PC-3 (cell line): ENCODE measurements around the gene RIPOR2. TPM values are rescaled to one million over a fixed set of nuclear protein-coding genes. Genes with fewer than 3 reads are reported as not detected.
"Not testable (repeated sequence)": the region's sequence is repeated elsewhere in the genome, so short reads cannot be mapped to it uniquely, and the experiment has no call there.

Experiments
- ATAC-seq: fragments of 200-7000 bp; cut with Tn5 transposase; 2 replicates; pipeline ENCODE4 v1.9.1; 2020; ENCODE audit warnings: mild to moderate bottlenecking, moderate library complexity
- BruUV-seq: library from RNA; stranded (reverse); fragments of 400-500 nt; replicated peaks from 2 replicates; lab custom pipeline; 2021; lab: Mats Ljungman, UMichigan
- CTCF ChIA-PET: fragments of 300-600 bp; sonication (Branson Sonifier 250); formaldehyde crosslinking; loops from one replicate; lab custom pipeline; 2022; ENCODE audit warnings: antibody characterized with exemption; lab: Charles Lee
- POLR2A ChIA-PET: fragments of 300-600 bp; sonication (Branson Sonifier 250); formaldehyde crosslinking; loops from one replicate; lab custom pipeline; 2022; ENCODE audit warnings: antibody characterized with exemption; ENCODE audit not compliant: unreplicated experiment; lab: Charles Lee
- DNase-seq: peaks from one replicate; pipeline ENCODE4 v3.0.0-alpha.2; 2015
- H2AFZ ChIP-seq: fragments of 300-600 bp; sonication (generic); 2 replicates; pipeline ENCODE4 v1.6.0; 2016; ENCODE audit warnings: antibody characterized with exemption, low read length
- H3F3A ChIP-seq: fragments of 300-600 bp; sonication (generic); one replicate; pipeline ENCODE4 v1.6.0; 2017; ENCODE audit warnings: antibody characterized with exemption, low read length, control low read depth, mild to moderate bottlenecking; ENCODE audit not compliant: unreplicated experiment
- H3K27ac ChIP-seq: fragments of 300-600 bp; sonication (generic); 2 replicates; pipeline ENCODE4 v1.5.1; 2016; ENCODE audit warnings: mild to moderate bottlenecking, low read length
- H3K27me3 ChIP-seq: fragments of 300-600 bp; sonication (generic); 2 replicates; pipeline ENCODE4 v1.6.1; 2016; ENCODE audit warnings: low read length, mixed read lengths
- H3K36me3 ChIP-seq: fragments of 300-600 bp; sonication (generic); 2 replicates; pipeline ENCODE4 v1.6.1; 2016; ENCODE audit warnings: low read depth, mixed run types, low read length, mixed read lengths
- H3K4me1 ChIP-seq: fragments of 300-600 bp; sonication (generic); 2 replicates; pipeline ENCODE4 v1.5.1; 2016; ENCODE audit warnings: low read length; ENCODE audit not compliant: insufficient read depth
- H3K4me2 ChIP-seq: fragments of 300-600 bp; sonication (generic); 2 replicates; pipeline ENCODE4 v1.6.0; 2016; ENCODE audit warnings: low read length
- H3K4me3 ChIP-seq: fragments of 300-600 bp; sonication (generic); 2 replicates; pipeline ENCODE4 v1.5.1; 2016; ENCODE audit warnings: mild to moderate bottlenecking, low read length, mixed read lengths
- H3K79me2 ChIP-seq: fragments of 300-600 bp; sonication (generic); 2 replicates; pipeline ENCODE4 v1.6.1; 2017; ENCODE audit warnings: low read length, mixed read lengths
- H3K9ac ChIP-seq: fragments of 300-600 bp; sonication (generic); 2 replicates; pipeline ENCODE4 v1.6.0; 2016; ENCODE audit warnings: mild to moderate bottlenecking, low read length
- H3K9me2 ChIP-seq: fragments of 300-600 bp; sonication (generic); replicated peaks from 2 replicates; pipeline ENCODE4 v1.6.1; 2016; ENCODE audit warnings: mixed run types, low read length, mixed read lengths
- H3K9me3 ChIP-seq: fragments of 300-600 bp; sonication (generic); 2 replicates; pipeline ENCODE4 v1.6.1; 2016; ENCODE audit warnings: low read length, mixed read lengths
- H4K20me1 ChIP-seq: fragments of 300-600 bp; sonication (generic); 2 replicates; pipeline ENCODE4 v1.6.1; 2016; ENCODE audit warnings: low read length, mixed read lengths
- CTCF ChIP-seq: fragments of 300-600 bp; sonication (generic); conservative IDR thresholded peaks from 2 replicates; pipeline ENCODE4 v1.5.1; 2017; ENCODE audit warnings: antibody characterized with exemption, low read depth, mild to moderate bottlenecking, low read length
- EZH2 ChIP-seq: fragments of 300-600 bp; sonication (generic); IDR thresholded peaks from one replicate; pipeline ENCODE4 v1.6.1; 2017; ENCODE audit warnings: antibody characterized with exemption, mild to moderate bottlenecking, low read length; ENCODE audit not compliant: unreplicated experiment
- EZH2phosphoT487 ChIP-seq: fragments of 300-600 bp; sonication (generic); IDR thresholded peaks from 2 replicates; pipeline ENCODE4 v1.6.1; 2018; ENCODE audit warnings: mild to moderate bottlenecking, antibody characterized with exemption, low read length, borderline replicate concordance
- intact Hi-C: fragments of 100-400 bp; cut with micrococcal nuclease; formaldehyde crosslinking; loops from 2 replicates; pipeline ENCODE4 v1.9.0; 2023
- total RNA-seq: library from RNA; depleted of rRNA; stranded (reverse); fragments of >200 nt; gene quantifications from 2 replicates; pipeline ENCODE4 v1.2.3, GENCODE V29; 2014

The RIPOR2 gene
- total RNA-seq, 1 experiment from 2014 or later: 0.44 TPM

DNA sequence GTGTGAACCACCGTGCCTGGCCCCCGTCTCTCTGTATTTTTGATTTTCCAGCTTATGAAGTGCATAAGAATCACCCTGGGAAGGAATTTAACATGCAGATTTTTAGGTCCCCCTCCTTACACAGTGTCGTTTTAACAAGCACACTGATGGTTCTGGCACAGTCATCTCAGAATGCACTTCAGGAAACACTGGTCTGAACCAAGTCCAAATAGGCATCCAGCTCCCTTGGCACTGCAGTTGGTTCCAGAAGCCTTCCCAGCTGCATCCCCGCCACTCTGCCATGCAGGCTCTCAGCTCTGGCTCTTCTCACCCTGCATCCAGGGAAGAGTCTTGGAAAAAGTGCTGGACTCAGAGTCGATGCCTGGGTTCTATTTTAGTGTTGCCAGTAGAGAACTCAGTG, 20.1 kb downstream of the RIPOR2 start:
- TF ChIP-seq EZH2phosphoT487: no peak
- TF ChIP-seq EZH2: no peak
- TF ChIP-seq CTCF: no peak
- H3K4me3 ChIP-seq: no peak overlapping the region
- no peak overlapping the region for H3K4me2 ChIP-seq
- H3K4me1 ChIP-seq: peaks cover 6% of the 10 kb centered on the region
- no peak overlapping the region for H3K27ac ChIP-seq
- H3K9me3 ChIP-seq: no peaks in the 10 kb centered on the region
- intact Hi-C loops: no loop called here
- H3K9ac ChIP-seq: no peak overlapping the region
- ChIA-PET CTCF (no interaction called here), POLR2A (no interaction called here)
- no peaks in the 10 kb centered on the region for H3K36me3 ChIP-seq
- H3K79me2 ChIP-seq: no peaks in the 10 kb centered on the region
- H3F3A ChIP-seq: no peaks in the 10 kb centered on the region
- ATAC-seq (no peak), DNase-seq (no peak)
- no TSS peak for BruUV-seq
- no peaks in the 10 kb centered on the region for H3K9me2 ChIP-seq
- H4K20me1 ChIP-seq: no peaks in the 10 kb centered on the region
- no peak overlapping the region for H2AFZ ChIP-seq
- H3K27me3 ChIP-seq: peaks cover 12% of the 10 kb centered on the region; the same call in 1 of the 2 replicates

GRCh38 chr6:24914082-24914481, 21.7 kb downstream of the RIPOR2 start:
- not testable (repeated sequence) for H3K4me2 ChIP-seq
- H3K27me3 ChIP-seq: peaks cover 12% of the 10 kb centered on the region; the same call in 1 of the 2 replicates

GRCh38 chr6:24911796-24912382, 23.9 kb downstream of the RIPOR2 start:
- ChIA-PET CTCF (no interaction called here), POLR2A (no interaction called here)
- no peak overlapping the region for H3K9ac ChIP-seq
- DNase-seq: no peak
- H3K4me3 ChIP-seq: peak overlapping the region; percentile 72; the same call in 1 of the 2 replicates
- ATAC-seq: no peak
- peak overlapping the region; percentile 97 for H3K4me2 ChIP-seq
- H3K4me1 ChIP-seq: peaks cover 32% of the 10 kb centered on the region
- H4K20me1 ChIP-seq: no peaks in the 10 kb centered on the region
- H3F3A ChIP-seq: no peaks in the 10 kb centered on the region
- TF ChIP-seq EZH2phosphoT487: no peak
- TF ChIP-seq EZH2: no peak
- TF ChIP-seq CTCF: no peak
- H3K27me3 ChIP-seq: peaks cover 12% of the 10 kb centered on the region; the same call in 1 of the 2 replicates
- intact Hi-C loops: no loop called here
- H3K27ac ChIP-seq: no peak overlapping the region
- H3K9me2 ChIP-seq: no peaks in the 10 kb centered on the region
- no peaks in the 10 kb centered on the region for H3K9me3 ChIP-seq
- peak overlapping the region; percentile 84 for H2AFZ ChIP-seq
- H3K36me3 ChIP-seq: no peaks in the 10 kb centered on the region
- no peaks in the 10 kb centered on the region for H3K79me2 ChIP-seq
- BruUV-seq: no TSS peak

More at GRCh38 chr6:24914082-24914481, 21.7 kb downstream of the RIPOR2 start:
- H3K79me2 ChIP-seq, intact Hi-C loops, H3K36me3 ChIP-seq, H3K9me3 ChIP-seq, H3K9me2 ChIP-seq, DNase-seq, H3F3A ChIP-seq, H4K20me1 ChIP-seq, H3K4me3 ChIP-seq, H2AFZ ChIP-seq, ATAC-seq, BruUV-seq, POLR2A ChIA-PET, H3K9ac ChIP-seq, H3K27ac ChIP-seq: not testable (repeated sequence)
- peaks cover 20% of the 10 kb centered on the region for H3K4me1 ChIP-seq
- CTCF ChIA-PET: interaction anchor here (0.5 kb wide), 1 partner anchor 78 kb away, joined by 3 read pairs; no protein-coding TSS in a partner anchor
